ENCODE measurements around the gene JAGN1.
"Not testable (repeated sequence)": the region's sequence is repeated elsewhere in the genome, so short reads cannot be mapped to it uniquely, and the experiment has no call there.

JAGN1 gene

DNA sequence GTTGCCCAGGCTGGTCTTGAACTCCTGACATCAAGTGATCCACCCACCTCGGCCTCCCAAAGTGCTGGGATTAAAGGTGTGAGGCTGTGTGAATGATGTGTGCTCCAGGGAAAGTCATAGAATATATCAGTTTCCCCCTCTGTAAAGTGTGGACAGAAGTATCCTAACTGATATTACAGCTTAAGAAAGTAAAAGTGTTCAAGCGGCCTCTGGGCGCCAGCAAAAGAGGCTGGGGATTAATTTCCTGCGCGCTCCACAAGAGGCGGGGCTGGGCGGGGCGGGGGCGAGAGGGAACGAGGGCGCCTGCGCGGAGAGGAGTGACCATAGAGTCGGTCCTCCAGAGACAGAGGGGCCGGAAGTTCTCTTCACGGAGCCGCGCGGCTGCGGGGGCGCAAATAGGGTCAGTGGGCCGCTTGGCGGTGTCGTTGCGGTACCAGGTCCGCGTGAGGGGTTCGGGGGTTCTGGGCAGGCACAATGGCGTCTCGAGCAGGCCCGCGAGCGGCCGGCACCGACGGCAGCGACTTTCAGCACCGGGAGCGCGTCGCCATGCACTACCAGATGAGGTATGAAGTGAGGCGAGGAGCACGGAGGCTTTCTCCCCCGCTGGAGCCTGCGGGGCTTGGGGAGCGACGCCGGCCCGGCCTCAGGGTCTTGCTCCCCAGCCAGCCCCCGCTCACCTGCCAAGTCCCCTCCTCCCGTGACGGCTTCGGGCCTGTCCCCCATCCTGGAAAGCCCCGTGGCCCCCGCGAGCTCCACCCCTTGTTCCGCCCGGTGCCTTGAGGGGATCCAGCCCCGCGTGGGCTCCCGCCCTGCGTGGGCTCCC, at the start of gene JAGN1:
TSS of gene JAGN1 (plus strand) at position 362 of the 823 bp plus-strand sequence. CDS start at position 475, 113 bp downstream.
- peak; percentile 70 to 75 for DNase-seq (ENCODE audit: low read depth in 2 of 2)

DNA sequence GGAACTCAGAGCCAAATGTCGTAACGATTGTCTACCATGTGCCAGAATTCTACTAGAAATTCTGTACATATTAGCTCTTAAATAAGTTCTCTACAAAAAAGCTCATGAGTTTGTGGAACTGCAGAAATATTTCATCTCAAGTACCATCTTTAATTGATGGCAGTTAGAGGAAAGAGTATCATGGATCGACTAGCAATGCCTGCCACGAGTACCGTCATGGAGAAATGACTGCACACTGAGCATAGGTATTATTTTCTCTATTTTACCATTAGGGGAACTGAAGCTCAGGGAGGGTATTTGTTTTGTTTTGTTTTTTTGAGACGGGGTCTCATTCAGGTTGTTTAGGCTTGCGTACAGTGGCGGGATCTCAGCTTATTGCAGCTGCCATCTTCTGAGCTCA, 49.4 kb upstream of the JAGN1 start:
- no peak for DNase-seq (ENCODE audit: low read depth in 2 of 2)

DNA sequence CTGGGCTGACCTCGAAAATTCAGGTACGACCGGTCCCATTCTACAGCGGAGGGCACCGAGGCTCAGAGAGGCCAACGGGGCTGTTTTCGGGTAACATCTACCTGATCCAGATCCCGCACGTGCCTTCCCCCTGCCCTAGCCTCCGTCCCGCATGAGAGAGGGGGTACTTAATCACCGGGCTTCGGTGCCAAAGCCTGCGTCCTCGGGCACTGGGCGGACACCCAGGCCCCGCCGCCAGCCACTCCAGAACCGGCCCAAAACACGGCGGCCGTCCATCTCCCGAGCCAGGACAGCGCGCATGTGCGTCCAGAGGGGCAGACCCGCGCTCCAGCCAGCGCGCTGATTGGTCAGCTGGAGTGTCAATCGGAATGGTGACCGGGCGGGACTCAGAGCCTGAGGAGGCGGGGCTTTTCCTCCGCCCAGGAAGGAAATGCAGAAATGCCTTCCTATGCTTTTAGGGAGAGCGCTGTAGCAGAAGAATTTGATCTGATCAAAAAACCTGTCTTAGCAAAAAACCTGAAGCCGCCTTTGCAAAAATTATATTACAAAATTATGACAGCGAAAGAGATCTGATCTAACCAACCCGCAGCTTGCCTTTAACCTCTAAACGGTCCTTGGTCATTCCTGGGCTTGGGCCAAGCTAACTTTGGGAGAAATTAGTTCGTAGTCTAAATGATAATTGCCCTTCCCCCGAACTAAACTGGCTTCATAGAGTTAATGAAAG, 46.5 kb upstream of the JAGN1 start, which contains the start of gene RPUSD3:
TSS of gene RPUSD3 (minus strand) at position 294 of the 724 bp plus-strand sequence. CDS start at position 276, 18 bp downstream.
- DNase-seq (ENCODE audit: low read depth in 2 of 2) = peak; percentile 89 to 90

DNA sequence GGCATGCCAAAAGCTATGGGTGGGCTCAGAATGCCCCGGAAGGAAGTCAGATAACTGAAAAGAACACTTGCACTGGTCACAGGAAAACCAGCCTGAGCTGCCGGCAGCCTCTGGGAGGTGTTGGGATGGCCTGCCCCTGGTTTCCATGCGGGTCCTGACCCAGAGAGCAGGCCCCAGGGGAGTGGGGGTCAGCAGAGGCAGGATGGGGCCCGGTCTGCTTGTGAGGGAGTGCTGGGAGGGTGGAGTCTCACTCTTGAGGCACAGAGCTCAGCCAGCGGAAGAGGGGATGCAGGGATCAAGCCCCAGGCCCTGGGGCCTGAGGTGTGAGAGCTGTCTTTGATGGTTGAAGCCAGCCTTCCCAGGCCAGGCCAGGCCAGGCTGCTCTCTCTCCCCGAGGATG, 44.2 kb upstream of the JAGN1 start:
- no peak for DNase-seq (ENCODE audit: low read depth in 2 of 2)

DNA sequence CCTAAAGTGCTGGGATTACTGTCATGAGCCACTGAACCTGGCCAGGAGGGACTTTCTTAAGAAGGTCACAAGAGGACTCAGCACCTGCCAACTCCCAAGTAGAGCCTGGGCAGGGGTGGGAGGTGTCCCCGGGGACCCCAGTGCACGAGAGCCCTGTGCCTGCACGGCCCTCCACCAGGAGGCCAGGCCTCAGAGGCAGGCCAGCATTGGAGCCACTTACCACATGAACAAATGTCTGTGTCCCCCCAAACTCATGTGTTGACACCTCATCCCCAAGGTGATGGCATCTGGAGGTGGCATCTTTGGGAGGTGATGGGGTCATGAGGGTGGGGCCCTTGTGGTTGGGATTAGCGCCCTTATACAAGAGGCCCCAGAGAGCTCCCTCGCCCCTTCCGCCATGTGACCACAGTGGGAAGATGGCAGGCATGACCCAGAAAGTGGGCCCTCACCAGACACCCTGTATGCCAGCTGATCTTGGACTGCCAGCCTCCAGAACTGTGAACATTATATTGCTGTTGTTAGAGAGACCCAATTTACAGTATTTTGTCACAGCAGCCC, 43.4 kb upstream of the JAGN1 start:
- DNase-seq (ENCODE audit: low read depth in 2 of 2) = no peak

DNA sequence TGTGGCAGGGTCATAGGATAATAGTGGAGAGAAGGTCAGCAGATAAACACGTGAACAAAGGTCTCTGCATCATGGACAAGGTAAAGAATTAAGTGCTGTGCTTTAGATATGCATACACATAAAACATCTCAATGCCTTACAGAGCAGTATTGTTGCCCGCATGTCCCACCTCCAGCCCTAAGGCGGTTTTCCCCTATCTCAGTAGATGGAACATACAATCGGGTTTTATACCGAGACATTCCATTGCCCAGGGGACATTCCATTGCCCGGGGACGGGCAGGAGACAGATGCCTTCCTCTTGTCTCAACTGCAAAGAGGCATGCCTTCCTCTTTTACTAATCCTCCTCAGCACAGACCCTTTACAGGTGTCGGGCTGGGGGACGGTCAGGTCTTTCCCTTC, 42.5 kb upstream of the JAGN1 start:
- DNase-seq (ENCODE audit: low read depth in 2 of 2) = not testable (repeated sequence)

DNA sequence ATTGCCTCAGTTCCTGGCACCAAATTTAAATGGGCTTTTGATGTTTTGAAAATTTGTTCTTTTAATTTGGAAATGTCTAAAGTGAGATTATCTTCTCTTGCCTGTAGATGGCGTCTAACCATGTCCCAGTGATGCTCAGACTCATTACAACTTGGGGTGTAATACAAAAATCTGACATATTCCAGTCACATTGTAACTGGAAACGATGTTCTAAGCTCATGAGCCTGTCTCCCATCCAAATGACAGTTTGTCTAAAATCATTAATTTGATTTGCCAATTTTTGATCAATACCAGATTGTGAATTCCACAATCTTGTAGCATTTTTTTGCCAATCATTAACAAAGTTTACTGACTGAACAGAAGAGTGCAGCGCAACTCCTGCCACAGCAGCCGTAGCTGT, 41.5 kb upstream of the JAGN1 start:
- not testable (repeated sequence) for DNase-seq (ENCODE audit: low read depth in 2 of 2)

DNA sequence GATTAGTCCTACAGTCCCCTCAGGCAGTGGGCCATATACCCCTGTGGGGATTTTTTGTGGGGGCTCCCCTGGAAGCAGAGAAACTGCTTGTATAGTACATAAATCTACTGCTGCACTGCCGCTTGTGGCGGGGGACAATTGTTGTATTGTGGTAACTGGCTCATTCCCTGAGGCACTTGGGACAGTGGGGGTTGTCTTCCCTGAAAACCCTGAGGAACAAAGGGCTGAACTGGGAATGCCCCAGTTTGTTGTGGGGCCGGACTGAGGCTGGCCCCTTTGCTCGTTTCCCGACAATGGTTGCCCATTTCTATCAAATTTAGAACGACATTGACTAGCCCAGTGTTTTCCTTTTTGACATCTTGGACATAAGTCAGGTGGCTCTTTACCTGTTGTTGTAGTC, 39.0 kb upstream of the JAGN1 start:
- DNase-seq (ENCODE audit: low read depth in 2 of 2) = not testable (repeated sequence)

DNA sequence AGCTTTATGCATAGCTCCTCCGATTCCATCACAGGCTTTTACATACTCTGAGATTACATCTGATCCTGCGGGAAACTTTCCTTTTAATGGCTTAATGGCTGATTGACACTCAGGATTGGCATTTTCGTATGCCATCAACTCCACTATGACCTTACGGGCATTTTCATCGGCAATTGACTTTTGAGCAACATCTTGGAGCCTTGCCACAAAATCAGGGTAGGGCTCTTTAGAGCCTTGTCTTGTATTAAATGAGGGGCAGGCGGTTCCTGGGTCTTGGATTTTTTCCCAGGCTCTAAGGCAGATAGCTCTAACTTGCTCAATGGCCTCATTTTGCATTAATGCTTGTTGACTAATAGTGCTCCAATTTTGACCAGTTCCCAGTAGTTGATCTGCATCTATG, 38.5 kb upstream of the JAGN1 start:
- DNase-seq (ENCODE audit: low read depth in 2 of 2) = not testable (repeated sequence)

DNA sequence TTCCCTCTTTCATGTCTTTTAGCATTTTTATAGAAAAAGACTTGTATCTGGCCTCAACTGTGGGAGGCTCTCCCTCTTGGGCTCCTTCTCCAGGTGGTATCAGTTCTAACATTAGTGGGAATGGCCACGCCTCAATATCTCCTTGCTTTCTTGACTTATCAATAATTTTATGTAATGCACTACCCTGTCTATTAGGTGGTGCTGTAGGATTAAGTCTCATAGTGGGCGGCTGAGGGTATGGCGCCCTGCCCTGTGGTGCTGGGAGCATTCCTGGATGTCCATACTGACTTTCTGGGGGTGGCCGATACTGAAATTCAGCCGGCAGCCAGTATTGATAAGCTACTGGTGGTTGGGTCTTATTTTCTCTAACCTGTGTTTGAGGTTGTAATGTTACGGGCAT, 37.9 kb upstream of the JAGN1 start:
- no peak for DNase-seq (ENCODE audit: low read depth in 2 of 2)

DNA sequence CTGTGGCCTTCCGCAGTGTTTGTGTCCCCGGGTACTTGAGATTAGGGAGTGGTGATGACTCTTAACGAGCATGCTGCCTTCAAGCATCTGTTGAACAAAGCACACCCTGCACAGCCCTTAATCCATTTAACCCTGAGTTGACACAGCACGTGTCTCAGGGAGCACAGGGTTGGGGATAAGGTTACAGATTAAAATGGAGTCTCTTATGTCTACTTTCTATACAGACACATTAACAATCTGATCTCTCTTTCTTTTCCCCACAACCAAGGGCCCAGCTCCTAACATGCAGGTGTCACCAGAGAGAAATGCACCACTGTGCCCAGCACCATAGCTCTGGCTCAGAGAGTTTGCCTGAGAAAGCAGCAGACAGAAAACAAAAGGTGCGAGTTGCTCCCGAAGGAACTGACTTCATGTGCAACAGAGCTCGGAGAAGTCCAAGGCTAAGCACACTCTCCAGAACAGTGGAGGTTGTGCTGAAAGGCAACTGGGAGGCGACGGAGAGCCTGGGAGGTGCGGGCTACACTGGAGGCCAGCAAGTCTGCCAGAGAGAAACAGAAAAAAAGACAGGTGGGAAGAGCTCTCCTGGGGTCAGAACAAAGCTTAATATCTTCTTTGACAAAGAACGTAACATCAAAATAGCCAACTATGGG, 36.0 kb upstream of the JAGN1 start:
- DNase-seq (ENCODE audit: low read depth in 2 of 2) = not testable (repeated sequence)

DNA sequence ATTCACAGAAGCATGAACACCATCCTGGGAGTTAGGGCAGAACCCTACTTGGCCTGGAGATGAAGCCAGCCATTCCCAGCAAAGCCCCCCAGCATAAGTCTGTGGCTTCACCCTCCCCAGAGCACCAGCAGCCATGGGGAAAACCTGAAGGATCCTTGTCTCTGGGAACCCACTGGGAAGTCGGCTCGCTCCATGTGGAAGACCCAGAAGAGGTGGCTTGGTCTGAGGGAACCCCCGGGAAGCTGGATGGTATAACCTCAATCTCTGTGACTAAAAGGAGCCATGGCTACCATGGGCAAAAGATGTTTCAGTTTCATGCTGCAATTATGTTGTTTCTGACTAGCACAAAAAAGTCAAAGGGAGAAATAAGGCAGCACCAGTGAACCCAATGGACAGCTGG, 34.8 kb upstream of the JAGN1 start:
- no peak for DNase-seq (ENCODE audit: low read depth in 2 of 2)

DNA sequence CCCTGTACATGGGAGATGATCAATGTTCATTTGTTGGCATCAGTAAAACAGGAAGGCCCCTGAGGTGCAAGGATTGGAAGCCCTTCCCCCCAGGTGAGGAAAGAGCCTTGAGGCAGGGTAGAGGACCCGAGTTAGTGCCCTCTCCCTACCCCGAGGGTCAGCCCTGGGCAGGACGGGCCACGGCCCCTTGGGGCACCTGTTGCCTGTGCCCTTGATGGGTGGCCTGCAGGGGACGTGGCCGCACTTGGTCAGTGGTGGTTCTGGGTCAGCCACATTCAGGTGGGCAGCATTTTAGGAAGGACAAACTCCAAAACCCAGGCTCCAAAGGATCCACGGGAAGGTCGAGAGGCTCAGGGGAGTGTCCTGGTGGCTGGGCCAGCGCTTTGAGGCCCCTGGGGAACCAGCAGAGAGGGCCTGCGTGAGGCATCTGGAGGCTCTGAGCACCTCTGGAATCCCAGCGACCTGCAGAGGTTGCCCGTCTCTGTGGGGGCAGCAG, 30.8 kb upstream of the JAGN1 start:
- DNase-seq (ENCODE audit: low read depth in 2 of 2) = no peak

DNA sequence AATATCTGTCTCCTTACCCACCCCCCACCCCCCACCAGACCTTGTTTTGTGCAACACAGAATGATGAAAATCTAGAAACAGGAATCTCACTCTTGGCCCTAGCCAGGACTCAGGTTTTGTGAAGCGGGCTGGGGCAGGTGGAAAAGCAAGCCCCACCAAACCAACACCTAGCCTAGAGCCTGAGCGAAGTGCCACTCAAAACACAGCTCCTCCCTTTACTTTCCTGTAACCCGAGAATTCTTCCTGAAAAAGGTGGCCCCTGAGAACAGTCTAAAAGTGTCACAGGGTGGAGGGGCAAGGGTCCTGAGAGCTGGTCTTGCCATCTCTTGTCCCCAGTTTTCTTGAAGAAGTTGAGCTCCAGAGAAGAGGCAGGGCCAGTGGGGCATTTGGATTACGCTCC, 29.2 kb upstream of the JAGN1 start:
- DNase-seq (ENCODE audit: low read depth in 2 of 2) = no peak

DNA sequence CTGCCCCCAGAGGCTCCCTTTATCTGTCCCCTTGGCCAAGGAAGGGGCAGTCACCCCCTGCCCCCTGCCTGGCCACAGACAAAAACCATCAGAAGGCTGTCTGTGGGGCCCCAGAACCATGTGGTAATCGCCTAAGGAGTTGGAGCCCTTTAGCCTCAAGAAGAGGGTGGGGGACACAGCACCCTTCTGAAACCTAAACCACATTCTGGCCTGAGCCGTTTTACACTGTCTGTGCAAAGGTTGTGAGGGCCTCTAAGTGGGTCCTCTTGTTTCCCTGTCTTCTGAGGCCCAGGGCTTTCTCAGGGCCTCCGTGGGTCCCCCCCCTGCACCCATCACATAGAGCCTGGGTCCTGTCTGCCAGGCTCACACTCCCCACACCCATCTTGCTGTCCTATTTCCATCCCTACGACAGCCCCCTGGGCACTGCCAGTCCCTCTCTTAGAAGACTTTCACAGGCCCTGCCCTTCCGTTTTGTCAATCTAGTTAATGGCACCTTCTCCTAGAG, 28.7 kb upstream of the JAGN1 start:
- DNase-seq (ENCODE audit: low read depth in 2 of 2) = no peak

DNA sequence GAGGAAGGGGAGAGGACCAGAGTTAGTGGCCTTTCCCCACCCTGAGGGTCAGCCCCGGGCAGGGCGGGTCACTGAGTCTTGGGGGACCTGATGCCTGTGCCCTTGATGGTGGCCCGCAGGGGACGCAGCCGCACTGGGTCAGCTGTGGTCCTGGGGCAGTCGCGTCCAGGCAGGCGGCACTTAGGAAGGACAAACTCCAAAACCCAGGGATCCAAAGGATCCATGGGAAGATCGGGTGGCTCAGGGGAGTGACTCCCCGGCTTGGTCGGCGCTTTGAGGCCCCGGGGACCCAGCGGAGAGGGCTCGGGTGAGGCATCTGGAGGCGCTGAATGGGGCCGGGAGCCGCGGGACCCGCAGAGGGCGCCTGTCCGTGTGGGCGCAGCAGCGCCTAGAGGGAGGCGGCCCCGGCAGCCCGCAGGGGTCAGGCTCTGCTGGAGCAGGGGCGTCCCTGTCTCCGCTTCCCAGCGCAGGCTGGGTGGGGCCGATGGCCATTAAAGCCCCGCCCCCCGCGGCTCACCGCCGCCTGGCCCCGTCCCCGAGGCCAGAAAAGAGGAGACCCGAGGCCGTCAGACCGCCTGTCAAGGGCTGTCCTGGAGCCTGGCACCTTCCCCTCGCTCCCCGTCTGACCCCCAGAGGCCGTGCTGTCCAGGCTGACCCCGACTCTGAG, 27.9 kb upstream of the JAGN1 start:
- DNase-seq (ENCODE audit: low read depth in 2 of 2) = no peak

DNA sequence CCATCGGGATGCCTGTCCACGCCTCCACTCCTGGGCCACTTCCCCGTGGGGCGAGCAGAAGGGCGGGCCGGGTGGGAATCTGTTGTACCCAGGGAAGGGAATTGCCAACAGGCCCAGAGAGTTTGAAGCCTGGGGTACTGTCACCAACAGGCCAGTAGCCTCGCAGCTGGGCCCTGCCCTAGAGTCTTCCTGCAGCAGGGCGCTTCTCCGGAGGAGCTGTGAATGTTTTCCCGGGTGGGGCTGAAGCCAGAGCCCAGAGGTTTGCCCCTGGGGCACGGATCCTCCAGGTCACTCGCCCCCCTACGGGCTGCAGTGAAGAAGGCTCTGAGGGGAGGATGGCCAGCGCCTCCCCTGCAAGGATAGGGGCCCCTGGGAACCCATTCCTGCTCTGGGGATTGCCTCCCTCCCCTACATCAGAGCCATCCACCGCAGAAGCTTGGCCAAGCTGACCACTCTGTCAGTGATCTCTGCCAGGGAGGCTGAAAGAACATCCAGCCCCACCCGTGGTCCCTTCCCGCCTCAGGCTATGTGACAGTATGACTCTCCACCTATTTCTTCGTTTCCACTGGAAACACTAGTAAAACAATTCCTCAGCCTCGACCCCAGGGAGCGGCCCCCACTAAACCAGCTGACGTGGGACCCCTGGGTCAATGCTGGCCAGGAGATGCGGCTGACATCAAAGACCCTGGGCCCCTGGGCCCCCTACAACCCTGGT, 27.2 kb upstream of the JAGN1 start:
- DNase-seq (ENCODE audit: low read depth in 2 of 2) = no peak

DNA sequence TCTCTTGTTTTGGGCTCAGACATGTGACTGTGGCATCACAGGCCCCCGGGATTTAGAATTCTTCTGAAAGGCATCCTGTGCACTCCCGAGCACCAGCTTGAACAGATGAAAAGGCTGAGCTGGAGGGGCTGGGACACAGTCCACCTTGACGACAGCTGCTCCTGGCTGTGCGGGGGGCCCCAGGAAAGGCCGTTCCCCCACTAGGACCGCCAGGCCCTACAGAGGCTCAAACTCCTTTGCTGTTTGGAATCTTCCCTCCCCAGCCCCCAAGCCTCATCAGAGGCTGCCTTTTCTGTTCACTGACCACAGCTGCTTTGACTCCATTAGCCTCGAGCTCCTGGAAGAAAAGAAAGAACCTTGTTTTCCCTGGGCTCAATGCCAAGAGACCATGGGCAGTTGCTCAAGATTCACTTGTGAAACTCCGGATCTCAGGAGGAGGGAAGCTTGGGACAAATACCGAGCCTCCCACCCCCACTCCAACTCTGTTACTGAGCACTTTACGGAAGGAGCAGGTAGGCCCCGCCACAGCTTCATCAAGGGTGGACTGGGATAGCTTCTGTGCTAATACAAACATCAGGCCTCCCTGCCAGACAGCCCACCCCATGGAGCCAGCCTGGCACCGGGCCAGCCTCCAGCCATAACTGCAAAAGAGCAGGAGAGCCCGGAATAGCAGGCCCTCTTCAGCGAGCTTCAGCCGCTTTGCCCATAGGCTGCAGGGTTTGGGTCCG, 26.0 kb upstream of the JAGN1 start:
- peak; percentile 71 to 75 for DNase-seq (ENCODE audit: low read depth in 2 of 2)

DNA sequence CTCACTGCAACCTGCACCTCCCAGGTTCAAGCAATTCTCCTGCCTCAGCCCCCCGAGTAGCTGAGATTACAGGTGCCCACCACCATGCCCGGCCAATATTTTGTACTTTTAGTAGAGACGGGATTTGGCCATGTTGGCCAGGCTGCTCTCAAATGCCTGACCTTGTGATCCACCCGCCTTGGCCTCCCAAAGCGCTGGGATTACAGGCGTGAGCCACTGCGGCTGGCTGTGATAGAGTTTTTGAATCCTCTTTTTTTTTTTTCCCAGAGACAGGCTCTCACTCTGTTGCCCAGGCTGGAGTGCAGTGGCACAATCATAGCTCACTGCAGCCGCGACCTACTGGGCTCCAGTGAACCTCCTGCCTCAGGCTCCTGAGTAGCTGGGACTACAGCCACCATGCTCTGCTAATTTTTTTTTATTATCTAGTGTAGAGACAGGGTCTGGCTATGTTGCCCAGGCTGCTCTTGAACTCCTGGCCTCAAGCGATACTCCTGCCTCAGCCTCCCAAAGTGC, 25.2 kb upstream of the JAGN1 start:
- not testable (repeated sequence) for DNase-seq (ENCODE audit: low read depth in 2 of 2)

DNA sequence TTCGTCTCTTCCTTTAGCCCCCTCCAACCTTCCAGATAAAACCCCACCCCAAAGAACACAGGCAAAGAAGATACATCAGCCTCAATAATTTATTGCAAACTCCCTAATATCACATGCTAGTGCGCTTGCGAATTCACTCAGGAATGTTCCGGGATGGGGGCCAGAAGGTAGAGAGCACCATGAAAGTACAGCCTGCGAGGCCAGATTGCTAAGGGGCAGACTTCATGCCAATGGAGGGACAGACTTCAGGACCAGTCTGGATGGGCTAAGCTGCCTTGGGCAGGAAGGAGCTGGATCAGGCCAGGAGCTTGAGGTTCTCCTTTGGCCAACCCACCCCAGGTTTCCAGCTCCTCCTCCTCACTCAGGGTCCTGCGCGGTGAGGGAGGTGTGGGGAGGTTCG, 23.8 kb upstream of the JAGN1 start:
- no peak for DNase-seq (ENCODE audit: low read depth in 2 of 2)

All from fibroblast of skin of left biceps (primary cell).